WTC11 (cell line): ENCODE measurements around the gene TMEM204.

Experiments used
- ATF2 ChIP-seq: sonication (generic); formaldehyde crosslinking; IDR thresholded peaks from 2 replicates; pipeline ENCODE4 v1.8.1; 2022; ENCODE audit warnings: low read depth, missing genetic modification reagents, borderline replicate concordance
- E2F1 ChIP-seq: sonication (generic); formaldehyde crosslinking; IDR thresholded peaks from 2 replicates; pipeline ENCODE4 v1.8.0; 2022; ENCODE audit warnings: mild to moderate bottlenecking, missing genetic modification reagents
- ESRRA ChIP-seq: sonication (generic); formaldehyde crosslinking; IDR thresholded peaks from 2 replicates; pipeline ENCODE4 v1.8.1; 2022; ENCODE audit warnings: mild to moderate bottlenecking, missing genetic modification reagents, borderline replicate concordance
- FOXJ3 ChIP-seq: sonication (generic); formaldehyde crosslinking; IDR thresholded peaks from 2 replicates; pipeline ENCODE4 v1.9.0; 2021; ENCODE audit warnings: missing genetic modification reagents, mild to moderate bottlenecking, borderline replicate concordance
- MAX ChIP-seq: sonication (generic); formaldehyde crosslinking; IDR thresholded peaks from 2 replicates; pipeline ENCODE4 v1.8.0; 2022; ENCODE audit warnings: mild to moderate bottlenecking, missing genetic modification reagents
- NFYB ChIP-seq: sonication (generic); formaldehyde crosslinking; conservative IDR thresholded peaks from 2 replicates; pipeline ENCODE4 v1.8.0; 2022; ENCODE audit warnings: low read depth, missing genetic modification reagents
- RELA ChIP-seq: sonication (generic); formaldehyde crosslinking; IDR thresholded peaks from 2 replicates; pipeline ENCODE4 v1.8.1; 2022; ENCODE audit warnings: missing genetic modification reagents, mild to moderate bottlenecking, borderline replicate concordance
- SP1 ChIP-seq: sonication (generic); formaldehyde crosslinking; conservative IDR thresholded peaks from 2 replicates; pipeline ENCODE4 v1.8.1; 2022; ENCODE audit warnings: missing genetic modification reagents
- TEAD4 ChIP-seq: sonication (generic); formaldehyde crosslinking; IDR thresholded peaks from 2 replicates; pipeline ENCODE4 v1.8.0; 2022; ENCODE audit warnings: mild to moderate bottlenecking, missing genetic modification reagents
- ZNF263 ChIP-seq: sonication (generic); formaldehyde crosslinking; IDR thresholded peaks from 2 replicates; pipeline ENCODE4 v1.8.1; 2022; ENCODE audit warnings: low read depth, mild to moderate bottlenecking, moderate library complexity, missing genetic modification reagents
- ZNF396 ChIP-seq: fragments of 250-450 bp; sonication (Bioruptor Pico); IDR thresholded peaks from 2 replicates; pipeline ENCODE4 v1.8.0; 2021; ENCODE audit warnings: mild to moderate bottlenecking, moderate library complexity, borderline replicate concordance
- ZSCAN18 ChIP-seq: fragments of 250-450 bp; sonication (Bioruptor Pico); IDR thresholded peaks from 2 replicates; pipeline ENCODE4 v2.1.2; 2022; ENCODE audit warnings: mild to moderate bottlenecking, moderate library complexity
- TF ChIP-seq, protein P1 (sequence below): fragments of 200-600 bp; IDR thresholded peaks from 2 replicates; pipeline ENCODE4 v1.8.0; 2022; ENCODE audit warnings: antibody characterized with exemption

DNA sequence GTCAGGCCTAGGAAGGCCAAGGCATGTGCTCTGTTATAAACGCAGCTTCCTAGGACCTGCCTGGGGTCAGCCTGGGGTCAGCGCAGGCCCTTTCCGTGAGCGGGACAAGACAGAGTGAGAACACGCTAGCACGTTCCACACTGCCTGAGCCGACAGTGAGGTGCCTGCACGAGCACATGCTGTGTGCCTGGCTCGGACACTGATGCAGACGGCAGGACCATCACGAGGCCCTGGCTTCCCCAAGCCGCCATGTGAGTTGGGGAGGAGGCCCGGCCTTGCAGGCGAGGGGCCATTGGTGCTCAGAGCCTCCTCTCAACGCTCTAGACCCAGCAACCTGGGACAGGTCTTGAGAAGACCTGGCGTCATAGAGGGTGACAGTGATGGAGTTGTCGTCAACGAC is 9.1 kb downstream of the TMEM204 start:
- TF ChIP-seq ZNF263 (CRISPR knock-in tag) (no peak), SP1 (CRISPR knock-in tag) (no peak), ZNF396 (CRISPR knock-in tag) (no peak), ATF2 (CRISPR knock-in tag) (no peak), MAX (CRISPR knock-in tag) (no peak), TEAD4 (CRISPR knock-in tag) (no peak), NFYB (CRISPR knock-in tag) (no peak), E2F1 (CRISPR knock-in tag) (no peak), FOXJ3 (CRISPR knock-in tag) (no peak), ESRRA (CRISPR knock-in tag) (no peak), RELA (CRISPR knock-in tag) (no peak), ZSCAN18 (no peak)
- TF ChIP-seq, protein P1, sequence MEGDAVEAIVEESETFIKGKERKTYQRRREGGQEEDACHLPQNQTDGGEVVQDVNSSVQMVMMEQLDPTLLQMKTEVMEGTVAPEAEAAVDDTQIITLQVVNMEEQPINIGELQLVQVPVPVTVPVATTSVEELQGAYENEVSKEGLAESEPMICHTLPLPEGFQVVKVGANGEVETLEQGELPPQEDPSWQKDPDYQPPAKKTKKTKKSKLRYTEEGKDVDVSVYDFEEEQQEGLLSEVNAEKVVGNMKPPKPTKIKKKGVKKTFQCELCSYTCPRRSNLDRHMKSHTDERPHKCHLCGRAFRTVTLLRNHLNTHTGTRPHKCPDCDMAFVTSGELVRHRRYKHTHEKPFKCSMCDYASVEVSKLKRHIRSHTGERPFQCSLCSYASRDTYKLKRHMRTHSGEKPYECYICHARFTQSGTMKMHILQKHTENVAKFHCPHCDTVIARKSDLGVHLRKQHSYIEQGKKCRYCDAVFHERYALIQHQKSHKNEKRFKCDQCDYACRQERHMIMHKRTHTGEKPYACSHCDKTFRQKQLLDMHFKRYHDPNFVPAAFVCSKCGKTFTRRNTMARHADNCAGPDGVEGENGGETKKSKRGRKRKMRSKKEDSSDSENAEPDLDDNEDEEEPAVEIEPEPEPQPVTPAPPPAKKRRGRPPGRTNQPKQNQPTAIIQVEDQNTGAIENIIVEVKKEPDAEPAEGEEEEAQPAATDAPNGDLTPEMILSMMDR = no peak
